NCI-H2029 treated with DMSO at 0.1 percent for 48 hours (cell line): Measurements from ENCODE around the gene ITGB3.

ENCODE experiments used
- DNase-seq: peaks from one replicate; lab custom pipeline; 2025; lab: John Stamatoyannopoulos, UW

The ITGB3 gene

GRCh38 chr17:47338026-47338425, 84.4 kb downstream of the ITGB3 start:
- no peak for DNase-seq

GRCh38 chr17:47352848-47353247, 99.2 kb downstream of the ITGB3 start:
- DNase-seq, result no peak

- no peak for DNase-seq
Measured at GRCh38 chr17:47358652-47359051, 105.0 kb downstream of the ITGB3 start.
